H1 (cell line): ENCODE results near the gene OTOGL. TPM values are rescaled to one million over a fixed set of nuclear protein-coding genes. Genes with fewer than 3 reads are reported as not detected.

ENCODE experiments used
- CTCF ChIA-PET: fragments of 300-600 bp; sonication (Branson Sonifier 250); formaldehyde crosslinking; loops from one replicate; lab custom pipeline; 2021; ENCODE audit not compliant: partially characterized antibody; lab: Charles Lee
- POLR2A ChIA-PET: fragments of 300-600 bp; sonication (Branson Sonifier 250); formaldehyde crosslinking; loops from one replicate; lab custom pipeline; 2021; ENCODE audit warnings: inconsistent platforms; ENCODE audit not compliant: partially characterized antibody; lab: Charles Lee
- DNase-seq, 2 experiments: peaks; one replicate each; pipeline versions ENCODE4 v3.0.0 to v3.0.0-alpha.2; 2010 to 2022; ENCODE audit warnings: low spot score in 2 of 2, low read depth in 1 of 2, mixed read lengths in 1 of 2
- FAIRE-seq: peaks from 2 replicates; lab custom pipeline; 2011; peaks lifted over from hg19 to GRCh38; lab: Jason Lieb, UNC
- H2AFZ ChIP-seq: 2 replicates; pipeline ENCODE4 v1.8.1; 2012; ENCODE audit warnings: low read length, inconsistent platforms
- H2AK5ac ChIP-seq: 2 replicates; pipeline ENCODE4 v1.6.1; 2013; ENCODE audit warnings: low read depth, low read length
- H2BK120ac ChIP-seq: replicated peaks from 2 replicates; pipeline ENCODE3; 2013; ENCODE audit warnings: low read depth, low read length, inconsistent platforms
- H2BK12ac ChIP-seq: 2 replicates; pipeline ENCODE4 v1.6.1; 2013; ENCODE audit warnings: low read depth, low read length
- H2BK15ac ChIP-seq: 2 replicates; pipeline ENCODE4 v1.6.1; 2013; ENCODE audit warnings: low read length
- H2BK20ac ChIP-seq: 2 replicates; pipeline ENCODE4 v1.6.1; 2013; ENCODE audit warnings: low read length
- H2BK5ac ChIP-seq: 2 replicates; pipeline ENCODE4 v1.6.1; 2013; ENCODE audit warnings: low read depth, low read length
- H3K14ac ChIP-seq: 2 replicates; pipeline ENCODE4 v1.6.1; 2013; ENCODE audit warnings: inconsistent platforms; ENCODE audit not compliant: insufficient read length
- H3K18ac ChIP-seq: 2 replicates; pipeline ENCODE4 v1.6.1; 2013; ENCODE audit warnings: low read length; ENCODE audit errors: extremely low read depth
- H3K23ac ChIP-seq: 2 replicates; pipeline ENCODE4 v1.6.1; 2013; ENCODE audit warnings: inconsistent platforms; ENCODE audit not compliant: insufficient read length
- H3K23me2 ChIP-seq: 2 replicates; pipeline ENCODE4 v1.6.1; 2013; ENCODE audit warnings: low read depth, low read length
- H3K27ac ChIP-seq: 2 replicates; pipeline ENCODE4 v1.6.1; 2011; ENCODE audit warnings: low read depth, low read length, inconsistent platforms
- H3K27me3 ChIP-seq, 4 experiments: replicated peaks in 1 of 4; 1 replicate in 1 of 4; 2 replicates in 3 of 4; pipeline versions ENCODE4 v1.6.1 to v1.8.1; 2011 to 2013; ENCODE audit warnings: low read length in 3 of 4, mild to moderate bottlenecking in 3 of 4, inconsistent platforms in 2 of 4, mixed read lengths in 2 of 4, moderate library complexity in 1 of 4; ENCODE audit not compliant: control insufficient read depth in 3 of 4, insufficient read depth in 3 of 4; ENCODE audit errors: extremely low read depth in 1 of 4
- H3K36me3 ChIP-seq, 4 experiments: 2 replicates each; pipeline versions ENCODE4 v1.6.1 to v1.8.1; 2011 to 2013; ENCODE audit warnings: mild to moderate bottlenecking in 4 of 4, low read length in 3 of 4, moderate library complexity in 2 of 4, control low read depth in 1 of 4, inconsistent platforms in 1 of 4; ENCODE audit not compliant: insufficient read depth in 4 of 4, control insufficient read depth in 2 of 4
- H3K4ac ChIP-seq: replicated peaks from 2 replicates; pipeline ENCODE3; 2013; ENCODE audit warnings: low read length, low read depth, mixed read lengths, inconsistent platforms; ENCODE audit not compliant: insufficient read length
- H3K4me1 ChIP-seq, 4 experiments: replicated peaks in 1 of 4; 1 replicate in 1 of 4; 2 replicates in 3 of 4; pipeline versions ENCODE4 v1.6.1 to v1.8.1; 2011 to 2013; ENCODE audit warnings: low read length in 3 of 4, inconsistent platforms in 2 of 4, mixed read lengths in 1 of 4; ENCODE audit not compliant: insufficient read depth in 4 of 4, control insufficient read depth in 3 of 4
- H3K4me2 ChIP-seq, 2 experiments: 2 replicates each; pipeline versions ENCODE4 v1.6.1 to v1.8.1; 2011 to 2013; ENCODE audit warnings: low read depth in 2 of 2, low read length in 2 of 2, control low read depth in 1 of 2, inconsistent platforms in 1 of 2, mild to moderate bottlenecking in 1 of 2; ENCODE audit not compliant: insufficient read depth in 1 of 2
- H3K4me3 ChIP-seq, 4 experiments: fragments of 200-600, 300-600 bp in 1 of 4; sonication (generic), shearing (Covaris generic), sonication (Bioruptor Twin) in 1 of 4; 2 replicates each; pipeline versions ENCODE4 v1.5.1 to v1.8.1; 2011 to 2016; ENCODE audit warnings: low read length in 4 of 4, low read depth in 3 of 4, control low read depth in 2 of 4, inconsistent platforms in 2 of 4, mild to moderate bottlenecking in 2 of 4, mixed read lengths in 1 of 4, moderate library complexity in 1 of 4; ENCODE audit not compliant: insufficient read depth in 2 of 4; ENCODE audit errors: extremely low read depth in 1 of 4
- H3K56ac ChIP-seq: replicated peaks from 2 replicates; pipeline ENCODE3; 2013; ENCODE audit warnings: low read depth, mild to moderate bottlenecking, mixed read lengths, low read length, inconsistent platforms; ENCODE audit not compliant: insufficient read length
- H3K79me1 ChIP-seq: 2 replicates; pipeline ENCODE4 v1.6.1; 2013; ENCODE audit warnings: low read depth, low read length, control low read depth
- H3K79me2 ChIP-seq, 2 experiments: 2 replicates each; pipeline versions ENCODE4 v1.6.1 to v1.8.1; 2012 to 2013; ENCODE audit warnings: low read length in 2 of 2, mild to moderate bottlenecking in 2 of 2, inconsistent platforms in 1 of 2; ENCODE audit not compliant: insufficient read depth in 2 of 2, control insufficient read depth in 1 of 2
- H3K9ac ChIP-seq, 4 experiments: replicated peaks in 1 of 4; 1 replicate in 1 of 4; 2 replicates in 3 of 4; pipeline versions ENCODE4 v1.6.1 to v1.8.1; 2011 to 2013; ENCODE audit warnings: low read depth in 3 of 4, low read length in 3 of 4, control low read depth in 2 of 4, mild to moderate bottlenecking in 2 of 4, moderate library complexity in 2 of 4, inconsistent platforms in 1 of 4; ENCODE audit errors: extremely low read depth in 1 of 4
- H3K9me3 ChIP-seq, 2 experiments: 2 replicates each; pipeline versions ENCODE4 v1.6.1 to v1.8.1; 2012 to 2013; ENCODE audit warnings: mild to moderate bottlenecking in 2 of 2, moderate library complexity in 2 of 2, control low read depth in 1 of 2, inconsistent platforms in 1 of 2, low read depth in 1 of 2, low read length in 1 of 2, mixed read lengths in 1 of 2; ENCODE audit not compliant: insufficient read depth in 2 of 2
- H4K20me1 ChIP-seq, 2 experiments: replicated peaks in 1 of 2; 2 replicates each; pipeline versions ENCODE3 to v1.8.1; 2011 to 2013; ENCODE audit warnings: inconsistent platforms in 2 of 2, low read length in 2 of 2, mild to moderate bottlenecking in 1 of 2; ENCODE audit not compliant: insufficient read depth in 2 of 2, control insufficient read depth in 1 of 2
- H4K5ac ChIP-seq: 2 replicates; pipeline ENCODE4 v1.6.1; 2013; ENCODE audit warnings: low read length, low read depth, mixed read lengths, inconsistent platforms; ENCODE audit not compliant: insufficient read length
- H4K8ac ChIP-seq: 2 replicates; pipeline ENCODE4 v1.8.0; 2013; ENCODE audit warnings: mild to moderate bottlenecking, moderate library complexity, low read length, inconsistent platforms; ENCODE audit not compliant: insufficient read depth; ENCODE audit errors: extremely low read depth
- H4K91ac ChIP-seq: replicated peaks from 2 replicates; pipeline ENCODE3; 2013; ENCODE audit warnings: low read length, mixed read lengths, inconsistent platforms; ENCODE audit not compliant: insufficient read length
- NANOG ChIP-seq: IDR thresholded peaks from 2 replicates; pipeline ENCODE4 v1.6.1; 2011; ENCODE audit warnings: low read length, low read depth, mild to moderate bottlenecking, inconsistent platforms; ENCODE audit not compliant: insufficient read depth, poor library complexity, severe bottlenecking
- PHF8 ChIP-seq: fragments of 200-600 bp; sonication (generic); conservative IDR thresholded peaks from 2 replicates; pipeline ENCODE4 v1.7.1; 2012; ENCODE audit warnings: low read depth, mild to moderate bottlenecking, inconsistent platforms, low read length, moderate library complexity
- SIX5 ChIP-seq: IDR thresholded peaks from 2 replicates; pipeline ENCODE4 v1.6.1; 2011; ENCODE audit warnings: mild to moderate bottlenecking, low read depth, low read length
- WGBS, 2 experiments: shearing (Covaris generic) in 1 of 2; methylation state at CpG; one replicate each; pipeline versions ENCODE4 v1.1.6 to v1.1.7; 2013 to 2015; ENCODE audit warnings: low lambda C conversion rate in 2 of 2, mixed read lengths in 2 of 2, inconsistent platforms in 1 of 2, low coverage in 1 of 2, missing lambda C conversion rate in 1 of 2; ENCODE audit not compliant: insufficient replicate concordance in 2 of 2, insufficient coverage in 1 of 2, insufficient read length in 1 of 2; ENCODE audit errors: extremely low coverage in 1 of 2, missing lambda C conversion rate in 1 of 2; 5-methylcytosine and 5-hydroxymethylcytosine counted together
- polyA plus RNA-seq, 7 experiments: library from polyadenylated mRNA; depleted of rRNA in 3 of 7; stranded (reverse) in 5 of 7; unstranded in 2 of 7; fragments of >200 nt in 5 of 7; fragments of 200-250 nt in 2 of 7; gene quantifications; 1 replicate in 5 of 7; 2 replicates in 1 of 7; 4 replicates in 1 of 7; pipeline versions ENCODE4 v1.2.1 to v1.2.3, GENCODE V29; 2011 to 2013; ENCODE audit warnings: missing spikeins in 2 of 7, mixed read lengths in 2 of 7
- total RNA-seq: library from RNA; stranded (reverse); fragmentation: NEBNext Ultra II Directional; extraction: Animal tissue kit (Norgen Biotek cat#: 25700); gene quantifications from 2 replicates; pipeline ENCODE4 v1.2.1, GENCODE V29; 2021

Gene OTOGL
- total and polyA plus RNA-seq, 2 of the 8 experiments (the other 6 are each of a cell fraction or from before 2014, with no cell fraction given): 0.12 to 0.17 TPM

DNA sequence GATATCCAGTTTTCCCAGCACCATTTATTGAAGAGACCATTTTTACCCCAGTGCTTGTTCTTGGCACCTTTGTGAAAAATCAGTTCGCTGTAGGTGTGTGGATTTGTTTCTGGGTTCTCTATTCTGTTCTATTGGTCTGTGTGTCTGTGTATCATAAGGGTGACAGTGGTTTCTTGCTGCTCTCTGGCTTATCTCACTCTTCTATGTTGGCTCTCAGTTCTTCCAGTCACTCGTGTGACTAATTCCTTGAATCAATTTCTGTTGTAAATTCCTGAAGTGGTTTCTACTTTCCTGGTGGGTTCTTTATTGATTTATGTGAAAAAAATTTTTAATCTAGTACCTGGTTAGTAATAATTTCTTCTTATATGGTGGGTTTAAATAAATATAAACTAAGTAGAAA lies 58.3 kb downstream of the OTOGL start:
- no peaks in the 10 kb centered on the region for H4K20me1 ChIP-seq
- no peak overlapping the region for H4K5ac ChIP-seq
- no peak overlapping the region for H2BK12ac ChIP-seq
- no peak overlapping the region for H3K9ac ChIP-seq
- POLR2A ChIA-PET: no interaction called here
- no peak overlapping the region for H3K14ac ChIP-seq
- FAIRE-seq: no peak
- no peaks in the 10 kb centered on the region for H3K79me2 ChIP-seq
- no peak overlapping the region for H2AFZ ChIP-seq
- H2BK20ac ChIP-seq: no peak overlapping the region
- H3K23ac ChIP-seq: no peak overlapping the region
- no peak overlapping the region for H3K4me3 ChIP-seq
- no peak overlapping the region for H3K4ac ChIP-seq
- DNase-seq: no peak
- TF ChIP-seq SIX5 (no peak), NANOG (no peak), PHF8 (no peak)
- H2BK15ac ChIP-seq: no peak overlapping the region
- H4K8ac ChIP-seq: no peak overlapping the region
- no peaks in the 10 kb centered on the region for H3K9me3 ChIP-seq
- H3K23me2 ChIP-seq: no peaks in the 10 kb centered on the region
- H2AK5ac ChIP-seq: no peak overlapping the region
- H3K56ac ChIP-seq: no peak overlapping the region
- WGBS, 2 experiments: 92% methylated on average over 2 of the region's 2 CpGs; no CpG with 5 or more reads in 1 of the 2 experiments
- H3K79me1 ChIP-seq: no peaks in the 10 kb centered on the region
- no peak overlapping the region for H2BK5ac ChIP-seq
- H3K27me3 ChIP-seq: no peaks in the 10 kb centered on the region
- no peak overlapping the region for H3K18ac ChIP-seq
- no peak overlapping the region for H3K27ac ChIP-seq
- no peaks in the 10 kb centered on the region for H3K4me1 ChIP-seq
- H3K4me2 ChIP-seq: no peak overlapping the region
- H3K36me3 ChIP-seq: no peaks in the 10 kb centered on the region
- CTCF ChIA-PET: no interaction called here
- H4K91ac ChIP-seq: no peak overlapping the region
- H2BK120ac ChIP-seq: no peak overlapping the region
